H9 (cell line): Measurements from ENCODE around the gene MGLL. TPM values are rescaled to one million over a fixed set of nuclear protein-coding genes. Genes with fewer than 3 reads are reported as not detected.

Experiments
- DNase-seq: peaks from one replicate; pipeline ENCODE4 v3.0.0-alpha.2; 2017
- H2AFZ ChIP-seq: one replicate; pipeline ENCODE4 v1.6.1; 2013; ENCODE audit warnings: mild to moderate bottlenecking, low read length, control low read depth, moderate library complexity
- H2AK5ac ChIP-seq: 2 replicates; pipeline ENCODE4 v1.6.1; 2013; ENCODE audit warnings: low read length, control low read depth, mixed read lengths; ENCODE audit not compliant: insufficient read length
- H2BK120ac ChIP-seq: one replicate; pipeline ENCODE4 v1.6.1; 2013; ENCODE audit warnings: low read depth, mild to moderate bottlenecking, low read length, control low read depth, inconsistent platforms; ENCODE audit not compliant: poor library complexity, severe bottlenecking
- H2BK12ac ChIP-seq: 2 replicates; pipeline ENCODE4 v1.6.1; 2013; ENCODE audit warnings: low read length, control low read depth, mixed read lengths, low read depth; ENCODE audit not compliant: insufficient read length
- H2BK15ac ChIP-seq: 2 replicates; pipeline ENCODE4 v1.6.1; 2013; ENCODE audit warnings: low read depth, low read length, control low read depth
- H2BK20ac ChIP-seq: one replicate; pipeline ENCODE4 v1.6.1; 2013; ENCODE audit warnings: low read depth, mild to moderate bottlenecking, low read length, control low read depth, inconsistent platforms; ENCODE audit not compliant: poor library complexity, severe bottlenecking
- H2BK5ac ChIP-seq: 2 replicates; pipeline ENCODE4 v1.6.1; 2013; ENCODE audit warnings: low read length, control low read depth, mixed read lengths; ENCODE audit not compliant: insufficient read length
- H3K14ac ChIP-seq: 2 replicates; pipeline ENCODE4 v1.6.1; 2013; ENCODE audit warnings: low read length, control low read depth; ENCODE audit not compliant: insufficient read depth
- H3K18ac ChIP-seq: 2 replicates; pipeline ENCODE4 v1.6.1; 2013; ENCODE audit warnings: low read depth, mild to moderate bottlenecking, mixed read lengths, low read length, control low read depth; ENCODE audit not compliant: insufficient read length
- H3K23ac ChIP-seq: 2 replicates; pipeline ENCODE4 v1.6.1; 2013; ENCODE audit warnings: low read length, control low read depth, mixed read lengths, low read depth; ENCODE audit not compliant: insufficient read length
- H3K23me2 ChIP-seq: 2 replicates; pipeline ENCODE4 v1.6.1; 2013; ENCODE audit warnings: low read depth, mild to moderate bottlenecking, mixed read lengths, low read length, control low read depth; ENCODE audit not compliant: insufficient read length, poor library complexity, severe bottlenecking
- H3K27ac ChIP-seq: 2 replicates; pipeline ENCODE4 v1.5.1; 2013; ENCODE audit warnings: low read length, control low read depth, mixed read lengths, low read depth; ENCODE audit not compliant: insufficient read length
- H3K27me3 ChIP-seq: 2 replicates; pipeline ENCODE4 v1.6.1; 2013; ENCODE audit warnings: low read length, control low read depth, inconsistent platforms; ENCODE audit not compliant: insufficient read depth
- H3K4ac ChIP-seq: 2 replicates; pipeline ENCODE4 v1.6.1; 2013; ENCODE audit warnings: low read depth, mild to moderate bottlenecking, control low read depth, inconsistent platforms, low read length, moderate library complexity
- H3K4me1 ChIP-seq: 2 replicates; pipeline ENCODE4 v1.6.1; 2013; ENCODE audit warnings: low read length, control low read depth, inconsistent platforms; ENCODE audit not compliant: insufficient read depth
- H3K4me2 ChIP-seq: 2 replicates; pipeline ENCODE4 v1.6.1; 2013; ENCODE audit warnings: low read length, control low read depth, mixed read lengths; ENCODE audit not compliant: insufficient read length, insufficient read depth
- H3K56ac ChIP-seq: 2 replicates; pipeline ENCODE4 v1.6.1; 2013; ENCODE audit warnings: low read depth, mild to moderate bottlenecking, mixed read lengths, low read length, control low read depth; ENCODE audit not compliant: insufficient read length
- H3K79me1 ChIP-seq: 2 replicates; pipeline ENCODE4 v1.6.1; 2013; ENCODE audit warnings: low read depth, mild to moderate bottlenecking, moderate library complexity, low read length, control low read depth, inconsistent platforms; ENCODE audit not compliant: insufficient read depth, poor library complexity, severe bottlenecking
- H3K79me2 ChIP-seq: 2 replicates; pipeline ENCODE4 v1.6.1; 2013; ENCODE audit warnings: low read length, control low read depth, inconsistent platforms; ENCODE audit not compliant: insufficient read depth
- H3K9ac ChIP-seq: 2 replicates; pipeline ENCODE4 v1.6.1; 2013; ENCODE audit warnings: low read length, control low read depth, mixed read lengths; ENCODE audit not compliant: insufficient read length; ENCODE audit errors: extremely low read depth
- H3K9me3 ChIP-seq: one replicate; pipeline ENCODE4 v1.6.1; 2013; ENCODE audit warnings: low read depth, low read length, inconsistent platforms; ENCODE audit not compliant: control insufficient read depth
- H3T11ph ChIP-seq: one replicate; pipeline ENCODE4 v1.6.1; 2013; ENCODE audit warnings: mild to moderate bottlenecking, low read length, control low read depth, inconsistent platforms
- H4K20me1 ChIP-seq: one replicate; pipeline ENCODE4 v1.6.1; 2013; ENCODE audit not compliant: control insufficient read depth, insufficient read length, insufficient read depth
- H4K5ac ChIP-seq: 2 replicates; pipeline ENCODE4 v1.6.1; 2013; ENCODE audit warnings: low read depth, mild to moderate bottlenecking, mixed read lengths, low read length, control low read depth; ENCODE audit not compliant: insufficient read length
- H4K8ac ChIP-seq: replicated peaks from 2 replicates; pipeline ENCODE4 v1.6.1; 2013; ENCODE audit warnings: low read length, control low read depth, mixed read lengths, low read depth; ENCODE audit not compliant: insufficient read length
- H4K91ac ChIP-seq: 2 replicates; pipeline ENCODE4 v1.6.1; 2013; ENCODE audit warnings: low read depth, mild to moderate bottlenecking, moderate library complexity, mixed read lengths, low read length, control low read depth; ENCODE audit not compliant: insufficient read length
- H3K27ac Mint-ChIP-seq, 3 experiments: 2 replicates in 2 of 3; 3 replicates in 1 of 3; pipeline ENCODE4 v1.8.0; 2020 to 2021; ENCODE audit warnings: mixed read lengths in 3 of 3, mild to moderate bottlenecking in 1 of 3, moderate library complexity in 1 of 3
- H3K27me3 Mint-ChIP-seq: 2 replicates; pipeline ENCODE4 v1.8.0; 2021; ENCODE audit warnings: low read depth, mild to moderate bottlenecking, moderate library complexity, mixed read lengths
- H3K36me3 Mint-ChIP-seq, 3 experiments: 2 replicates in 2 of 3; 3 replicates in 1 of 3; pipeline ENCODE4 v1.8.0; 2020 to 2021; ENCODE audit warnings: low read depth in 3 of 3, mixed read lengths in 3 of 3; ENCODE audit not compliant: insufficient read depth in 1 of 3
- H3K4me1 Mint-ChIP-seq, 2 experiments: 2 replicates each; pipeline ENCODE4 v1.8.0; 2020; ENCODE audit warnings: mixed read lengths in 2 of 2
- H3K4me3 Mint-ChIP-seq, 2 experiments: 2 replicates in 1 of 2; 3 replicates in 1 of 2; pipeline ENCODE4 v1.8.0; 2020 to 2021; ENCODE audit warnings: mild to moderate bottlenecking in 2 of 2, mixed read lengths in 2 of 2, moderate library complexity in 1 of 2
- H3K9me3 Mint-ChIP-seq, 2 experiments: 2 replicates in 1 of 2; 3 replicates in 1 of 2; pipeline ENCODE4 v1.8.0; 2020; ENCODE audit warnings: mild to moderate bottlenecking in 2 of 2, mixed read lengths in 2 of 2, moderate library complexity in 1 of 2
- WGBS: extraction: QIAGEN DNeasy Blood & Tissue Kit; methylation state at CpG from one replicate; pipeline ENCODE4 v1.1.7; 2013; ENCODE audit warnings: missing lambda C conversion rate, low lambda C conversion rate, mixed read lengths; ENCODE audit not compliant: insufficient read length; ENCODE audit errors: extremely low coverage; 5-methylcytosine and 5-hydroxymethylcytosine counted together
- total RNA-seq: library from RNA; stranded (reverse); gene quantifications from 2 replicates; pipeline ENCODE4 v1.2.1, GENCODE V29; 2021
- TF ChIP-seq, protein P1 (sequence below): fragments of 200-600 bp; sonication (generic); conservative IDR thresholded peaks from 3 replicates; pipeline ENCODE4 v1.8.0; 2021; ENCODE audit warnings: antibody characterized with exemption, mild to moderate bottlenecking

MGLL gene
- total RNA-seq, 1 experiment from 2014 or later = 0.11 TPM

DNA sequence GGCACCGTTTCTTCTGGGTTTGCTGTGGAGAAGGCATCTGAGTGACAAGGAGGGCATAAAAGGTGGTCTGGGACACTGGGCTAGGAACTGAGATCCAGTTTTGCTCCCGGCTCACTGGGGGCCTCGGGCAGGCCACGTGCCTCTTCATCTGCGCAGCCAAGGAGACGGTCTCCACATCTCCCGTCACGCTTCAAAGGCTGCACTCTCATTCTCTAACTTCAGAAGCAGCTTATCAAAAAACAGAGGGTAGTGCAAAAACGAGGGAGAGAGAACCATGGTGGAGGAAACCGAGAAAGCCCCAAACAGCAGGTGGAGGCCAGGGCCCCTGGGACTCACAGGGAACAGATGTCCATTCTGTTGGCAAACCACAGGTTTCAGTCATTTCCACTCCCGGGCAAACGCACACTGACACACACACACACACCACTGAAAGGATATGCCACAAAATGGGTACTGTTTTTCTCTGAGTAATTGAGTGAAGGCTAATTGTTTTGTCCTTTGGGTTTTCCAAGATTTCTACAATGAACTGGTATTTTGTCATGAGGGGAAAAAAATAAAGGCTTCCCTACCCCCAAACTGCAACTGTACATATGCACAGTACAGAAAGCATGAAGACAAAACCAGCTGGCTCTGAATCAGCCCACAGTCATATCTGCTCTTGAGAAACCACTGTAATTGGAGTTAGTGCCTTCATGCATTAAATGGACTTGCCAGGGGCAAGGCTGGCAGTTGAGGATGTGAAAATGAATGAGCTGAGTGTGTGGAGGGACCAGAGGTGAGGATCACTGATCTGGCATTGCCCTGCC is 71.9 kb downstream of the MGLL start:
- DNase-seq = no peak
- H2BK15ac ChIP-seq = no peak overlapping the region
- H2BK5ac ChIP-seq = no peak overlapping the region
- no peaks in the 10 kb centered on the region for H3K79me2 ChIP-seq
- no peak overlapping the region for H2BK12ac ChIP-seq
- no peaks in the 10 kb centered on the region for H3K9me3 ChIP-seq
- no peaks in the 10 kb centered on the region for H3K27me3 ChIP-seq
- no peak overlapping the region for H3K9ac ChIP-seq
- H3K23me2 ChIP-seq = no peaks in the 10 kb centered on the region
- no peak overlapping the region for H2BK120ac ChIP-seq
- no peak overlapping the region for H3K4me3 Mint-ChIP-seq
- no peak overlapping the region for H2AFZ ChIP-seq
- no peak overlapping the region for H3K56ac ChIP-seq
- H4K5ac ChIP-seq = no peak overlapping the region
- H3K27ac ChIP-seq = no peak overlapping the region
- no peak overlapping the region for H3K18ac ChIP-seq
- H3K14ac ChIP-seq = no peak overlapping the region
- H4K20me1 ChIP-seq = no peaks in the 10 kb centered on the region
- no peaks in the 10 kb centered on the region; a peak in 1 of 7 replicates for H3K36me3 Mint-ChIP-seq
- H3K27ac Mint-ChIP-seq = no peak overlapping the region
- no peaks in the 10 kb centered on the region for H3K4me1 ChIP-seq
- no peak overlapping the region for H3T11ph ChIP-seq
- H3K27me3 Mint-ChIP-seq = peaks cover 4% of the 10 kb centered on the region; the same call in 1 of the 2 replicates
- no peak overlapping the region for H3K4ac ChIP-seq
- H3K23ac ChIP-seq = no peak overlapping the region
- TF ChIP-seq, protein P1, sequence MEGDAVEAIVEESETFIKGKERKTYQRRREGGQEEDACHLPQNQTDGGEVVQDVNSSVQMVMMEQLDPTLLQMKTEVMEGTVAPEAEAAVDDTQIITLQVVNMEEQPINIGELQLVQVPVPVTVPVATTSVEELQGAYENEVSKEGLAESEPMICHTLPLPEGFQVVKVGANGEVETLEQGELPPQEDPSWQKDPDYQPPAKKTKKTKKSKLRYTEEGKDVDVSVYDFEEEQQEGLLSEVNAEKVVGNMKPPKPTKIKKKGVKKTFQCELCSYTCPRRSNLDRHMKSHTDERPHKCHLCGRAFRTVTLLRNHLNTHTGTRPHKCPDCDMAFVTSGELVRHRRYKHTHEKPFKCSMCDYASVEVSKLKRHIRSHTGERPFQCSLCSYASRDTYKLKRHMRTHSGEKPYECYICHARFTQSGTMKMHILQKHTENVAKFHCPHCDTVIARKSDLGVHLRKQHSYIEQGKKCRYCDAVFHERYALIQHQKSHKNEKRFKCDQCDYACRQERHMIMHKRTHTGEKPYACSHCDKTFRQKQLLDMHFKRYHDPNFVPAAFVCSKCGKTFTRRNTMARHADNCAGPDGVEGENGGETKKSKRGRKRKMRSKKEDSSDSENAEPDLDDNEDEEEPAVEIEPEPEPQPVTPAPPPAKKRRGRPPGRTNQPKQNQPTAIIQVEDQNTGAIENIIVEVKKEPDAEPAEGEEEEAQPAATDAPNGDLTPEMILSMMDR = no peak
- no peak overlapping the region for H2AK5ac ChIP-seq
- no peak overlapping the region for H2BK20ac ChIP-seq
- no peaks in the 10 kb centered on the region for H3K9me3 Mint-ChIP-seq
- no peak overlapping the region for H3K4me2 ChIP-seq
- H3K4me1 Mint-ChIP-seq = peaks cover 9 to 22% of the 10 kb centered on the region in 2 experiments; a peak in 3 of 4 replicates
- no peak overlapping the region for H4K91ac ChIP-seq
- H4K8ac ChIP-seq = no peak overlapping the region
- WGBS = no CpG with 5 or more reads among the region's 12 CpGs
- no peaks in the 10 kb centered on the region for H3K79me1 ChIP-seq
